SU-DHL-6 (cell line): ENCODE results near the gene OSR1.
"Not testable (repeated sequence)": the region's sequence is repeated elsewhere in the genome, so short reads cannot be mapped to it uniquely, and the experiment has no call there.

ENCODE experiments used
- H2AFZ ChIP-seq: fragments of 200-600 bp; sonication (generic); 2 replicates; pipeline ENCODE4 v1.6.1; 2014; ENCODE audit warnings: low read depth, mild to moderate bottlenecking, moderate library complexity, mixed read lengths, antibody characterized with exemption, low read length; ENCODE audit not compliant: severe bottlenecking
- H3F3A ChIP-seq: fragments of 200-600 bp; shearing (Covaris generic); 2 replicates; pipeline ENCODE4 v1.6.0; 2016; ENCODE audit warnings: antibody characterized with exemption, mild to moderate bottlenecking; ENCODE audit not compliant: insufficient read depth
- H3K27ac ChIP-seq: fragments of 200-600 bp; sonication (generic); 2 replicates; pipeline ENCODE4 v1.5.1; 2016; ENCODE audit warnings: low read depth, mild to moderate bottlenecking, low read length, moderate library complexity, mixed read lengths
- H3K27me3 ChIP-seq: fragments of 200-600 bp; sonication (generic), shearing (Covaris generic); 2 replicates; pipeline ENCODE4 v1.6.0; 2014; ENCODE audit warnings: mild to moderate bottlenecking, low read length
- H3K36me3 ChIP-seq: fragments of 200-600 bp; sonication (generic); 2 replicates; pipeline ENCODE4 v1.6.1; 2014; ENCODE audit warnings: mild to moderate bottlenecking, low read length, mixed read lengths
- H3K4me2 ChIP-seq: fragments of 300-600, 200-600 bp; shearing (Covaris generic), sonication (generic); 2 replicates; pipeline ENCODE4 v1.6.0; 2014; ENCODE audit warnings: low read length, low read depth, mild to moderate bottlenecking; ENCODE audit not compliant: poor library complexity, severe bottlenecking
- H3K4me3 ChIP-seq: fragments of 200-600 bp; sonication (generic); 2 replicates; pipeline ENCODE4 v1.5.1; 2014; ENCODE audit warnings: antibody characterized with exemption, low read length, mild to moderate bottlenecking, mixed read lengths; ENCODE audit not compliant: insufficient read depth, poor library complexity, severe bottlenecking
- H3K79me2 ChIP-seq: fragments of 200-600 bp; sonication (generic); 2 replicates; pipeline ENCODE4 v1.6.1; 2014; ENCODE audit warnings: mild to moderate bottlenecking, low read length, moderate library complexity; ENCODE audit not compliant: insufficient read depth
- H3K9ac ChIP-seq: fragments of 200-600 bp; sonication (generic); 2 replicates; pipeline ENCODE4 v1.7.0; 2014; ENCODE audit warnings: mild to moderate bottlenecking, low read length
- H3K9me2 ChIP-seq: fragments of 200-600 bp; sonication (generic); replicated peaks from 2 replicates; pipeline ENCODE4 v1.6.1; 2014; ENCODE audit warnings: low read length; ENCODE audit not compliant: insufficient read depth
- H3K9me3 ChIP-seq: fragments of 200-600 bp; sonication (generic); 2 replicates; pipeline ENCODE4 v1.6.1; 2014; ENCODE audit warnings: low read length, mixed read lengths; ENCODE audit not compliant: insufficient read depth
- H4K20me1 ChIP-seq: fragments of 200-600 bp; sonication (generic); 2 replicates; pipeline ENCODE4 v1.6.1; 2014; ENCODE audit warnings: low read depth, mild to moderate bottlenecking, antibody characterized with exemption, low read length, moderate library complexity, mixed read lengths
- CTCF ChIP-seq: fragments of 200-600 bp; sonication (generic); IDR thresholded peaks from one replicate; pipeline ENCODE4 v1.5.1; 2017; ENCODE audit warnings: antibody characterized with exemption, mild to moderate bottlenecking, low read length, moderate library complexity; ENCODE audit not compliant: insufficient read depth, poor library complexity, severe bottlenecking
- EZH2phosphoT487 ChIP-seq: fragments of 200-600 bp; sonication (generic), shearing (Covaris generic); conservative IDR thresholded peaks from 2 replicates; pipeline ENCODE4 v1.6.1; 2018; ENCODE audit warnings: mild to moderate bottlenecking, antibody characterized with exemption, low read length, moderate library complexity, mixed read lengths

Gene OSR1

GRCh38 chr2:19358242-19359020 is at the start of gene OSR1:
Gene OSR1 (minus strand): TSS chr2:19358623. CDS start chr2:19353805, 4,818 bp downstream.
- no peaks in the 10 kb centered on the region for H4K20me1 ChIP-seq
- TF ChIP-seq EZH2phosphoT487 (no peak), CTCF (no peak)
- no peak within 1 kb of the TSS for H3K4me2 ChIP-seq
- H3K36me3 ChIP-seq, result no peaks in the 10 kb centered on the region
- no peaks in the 10 kb centered on the region for H3K9me2 ChIP-seq
- H2AFZ ChIP-seq, result no peak within 1 kb of the TSS
- no peaks in the 10 kb centered on the region for H3K27me3 ChIP-seq
- H3K9me3 ChIP-seq, result no peaks in the 10 kb centered on the region
- no peak within 1 kb of the TSS for H3K9ac ChIP-seq
- H3F3A ChIP-seq, result no peaks in the 10 kb centered on the region
- no peak within 1 kb of the TSS for H3K4me3 ChIP-seq
- H3K79me2 ChIP-seq, result no peaks in the 10 kb centered on the region
- H3K27ac ChIP-seq, result no peak within 1 kb of the TSS

DNA sequence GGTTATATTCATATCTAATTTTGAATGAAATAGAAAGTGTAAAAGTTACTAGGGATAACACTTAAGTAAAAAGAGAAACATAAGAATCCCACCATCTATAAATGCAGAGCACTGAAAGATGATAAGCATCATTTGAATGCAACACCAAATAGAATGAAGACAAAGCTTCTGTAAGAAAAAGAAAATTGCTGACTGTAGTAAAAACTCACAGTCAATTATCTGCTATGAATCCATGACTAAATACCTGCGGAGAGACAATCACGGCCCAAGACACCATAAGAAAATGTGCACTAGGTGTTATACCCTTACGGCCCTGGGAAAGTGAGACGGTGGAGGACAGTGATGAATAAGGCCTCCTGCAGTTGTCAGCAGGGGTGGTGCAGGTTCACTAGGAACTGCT is 45.4 kb upstream of the OSR1 start:
- no peak overlapping the region for H3K4me3 ChIP-seq
- no peak overlapping the region for H3K4me2 ChIP-seq
- no peaks in the 10 kb centered on the region for H3K9me3 ChIP-seq
- no peaks in the 10 kb centered on the region for H3K9me2 ChIP-seq
- no peak overlapping the region for H2AFZ ChIP-seq
- H3K27ac ChIP-seq, result no peak overlapping the region
- no peaks in the 10 kb centered on the region for H3F3A ChIP-seq
- no peaks in the 10 kb centered on the region for H3K27me3 ChIP-seq
- H3K9ac ChIP-seq, result no peak overlapping the region
- no peaks in the 10 kb centered on the region for H3K79me2 ChIP-seq
- no peaks in the 10 kb centered on the region for H3K36me3 ChIP-seq
- no peaks in the 10 kb centered on the region for H4K20me1 ChIP-seq
- TF ChIP-seq EZH2phosphoT487 (no peak), CTCF (no peak)

- Histone ChIP-seq H3K36me3 (no peaks in the 10 kb centered on the region), H3F3A (no peaks in the 10 kb centered on the region), H3K4me3 (no peak overlapping the region), H3K9me2 (no peaks in the 10 kb centered on the region), H3K79me2 (no peaks in the 10 kb centered on the region), H4K20me1 (no peaks in the 10 kb centered on the region), H3K9ac (no peak overlapping the region), H3K4me2 (no peak overlapping the region), H3K9me3 (no peaks in the 10 kb centered on the region), H3K27ac (no peak overlapping the region), H3K27me3 (no peaks in the 10 kb centered on the region), H2AFZ (no peak overlapping the region)
- TF ChIP-seq CTCF (no peak), EZH2phosphoT487 (no peak)
These were observed 33.8 kb upstream of the OSR1 start for GRCh38 chr2:19392191-19392590.

DNA sequence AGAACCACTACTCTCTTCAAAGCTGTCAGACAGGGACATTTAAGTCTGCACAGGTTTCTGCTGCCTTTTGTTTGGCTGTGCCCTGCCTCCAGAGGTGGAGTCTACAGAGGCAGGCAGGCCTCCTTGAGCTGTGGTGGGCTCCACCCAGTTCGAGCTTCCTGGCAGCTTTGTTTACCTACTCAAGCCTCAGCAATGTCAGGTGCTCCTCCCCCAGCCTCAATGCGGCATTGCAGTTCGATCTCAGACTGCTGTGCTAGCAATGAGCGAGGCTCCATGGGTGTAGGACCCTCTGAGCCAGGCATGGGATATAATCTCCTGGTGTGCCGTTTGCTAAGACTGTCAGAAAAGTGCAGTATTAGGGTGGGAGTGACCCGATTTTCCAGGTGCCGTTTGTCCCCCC is 31.0 kb upstream of the OSR1 start:
- H2AFZ ChIP-seq, H3K36me3 ChIP-seq: not testable (repeated sequence)

More for the DNA sequence above, 31.0 kb upstream of the OSR1 start:
- not testable (repeated sequence) for H3F3A ChIP-seq, H3K9me3 ChIP-seq, H3K9ac ChIP-seq, H3K9me2 ChIP-seq, H3K4me2 ChIP-seq, H3K79me2 ChIP-seq, H3K27ac ChIP-seq, H3K27me3 ChIP-seq, H3K4me3 ChIP-seq, H4K20me1 ChIP-seq
